ENCODE measurements around the gene EEFSEC.

EEFSEC gene

DNA sequence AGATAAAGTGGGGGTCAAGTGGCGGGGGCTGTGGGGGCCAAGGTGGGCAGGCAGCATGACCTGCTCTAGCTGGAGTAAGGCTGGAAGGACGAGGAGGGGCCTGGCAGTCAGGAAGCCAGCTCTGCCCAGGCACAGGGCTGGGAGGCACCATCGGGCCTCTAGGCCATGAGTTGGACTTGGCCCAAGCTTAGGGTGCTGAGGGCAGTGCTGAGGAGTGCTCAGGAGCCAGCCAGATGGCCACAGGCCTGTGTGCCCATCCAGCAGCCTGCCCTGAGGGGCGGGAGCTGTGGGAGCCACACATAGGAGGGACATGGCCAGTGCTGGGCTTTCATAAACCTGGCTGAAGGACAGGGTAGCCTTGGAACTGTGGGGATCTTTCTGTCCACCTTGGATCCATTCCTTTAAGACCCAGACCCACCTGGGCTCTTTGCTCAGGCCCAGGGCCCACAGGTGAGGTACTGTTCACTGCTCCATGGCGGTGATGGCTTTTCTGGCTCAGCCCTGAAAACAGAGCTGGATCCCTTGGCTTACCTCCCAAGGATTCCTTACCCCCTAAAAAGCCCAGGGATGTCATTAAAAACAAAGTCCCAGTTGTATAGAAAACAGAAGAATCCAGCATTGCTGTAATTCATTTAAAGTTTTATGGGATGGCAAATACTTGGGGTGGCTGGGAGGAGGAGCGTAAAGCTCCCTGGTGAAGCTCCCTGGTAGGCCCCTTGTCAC, 176.4 kb downstream of the EEFSEC start:
- DNase-seq (ENCODE audit: low read depth in 2 of 3, low spot score in 1 of 3) = no peak

- DNase-seq (ENCODE audit: low read depth in 2 of 3, low spot score in 1 of 3) = no peak
These were observed 177.0 kb downstream of the EEFSEC start for GRCh38 chr3:128330214-128330842.

DNA sequence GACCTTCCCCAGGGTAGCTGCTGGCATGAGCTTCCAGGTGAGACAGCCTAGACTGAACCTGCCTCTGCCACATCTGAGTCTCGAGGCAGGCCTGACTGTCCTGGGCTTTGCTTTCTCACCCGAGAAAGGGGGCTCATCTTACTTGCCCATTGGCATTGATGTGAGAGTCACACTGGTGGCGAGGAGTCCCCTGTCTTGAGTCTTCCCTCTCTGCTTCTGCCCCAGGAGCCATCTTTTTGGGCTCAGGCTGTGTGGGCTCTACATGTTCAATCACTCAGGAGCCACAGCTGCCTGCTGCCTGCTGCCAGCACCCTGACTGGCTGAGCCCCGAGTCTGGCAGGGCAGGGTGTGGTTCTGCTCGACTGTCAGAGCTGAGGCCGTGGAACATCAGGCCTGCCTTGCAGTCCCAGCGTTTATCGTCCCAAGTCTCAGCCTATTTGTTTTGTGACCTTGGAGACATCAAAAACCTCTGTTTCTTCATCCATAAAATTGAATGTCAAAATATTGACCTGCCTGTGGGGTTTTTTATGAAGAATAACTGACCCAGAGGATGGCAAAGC, 180.9 kb downstream of the EEFSEC start:
- no peak for DNase-seq (ENCODE audit: low read depth in 2 of 3, low spot score in 1 of 3)

GRCh38 chr3:128334766-128335165, 181.5 kb downstream of the EEFSEC start:
- DNase-seq (ENCODE audit: low read depth in 2 of 3, low spot score in 1 of 3) = no peak

- no peak for DNase-seq (ENCODE audit: low read depth in 2 of 3, low spot score in 1 of 3)
These were observed 182.5 kb downstream of the EEFSEC start for GRCh38 chr3:128335621-128336296.

DNA sequence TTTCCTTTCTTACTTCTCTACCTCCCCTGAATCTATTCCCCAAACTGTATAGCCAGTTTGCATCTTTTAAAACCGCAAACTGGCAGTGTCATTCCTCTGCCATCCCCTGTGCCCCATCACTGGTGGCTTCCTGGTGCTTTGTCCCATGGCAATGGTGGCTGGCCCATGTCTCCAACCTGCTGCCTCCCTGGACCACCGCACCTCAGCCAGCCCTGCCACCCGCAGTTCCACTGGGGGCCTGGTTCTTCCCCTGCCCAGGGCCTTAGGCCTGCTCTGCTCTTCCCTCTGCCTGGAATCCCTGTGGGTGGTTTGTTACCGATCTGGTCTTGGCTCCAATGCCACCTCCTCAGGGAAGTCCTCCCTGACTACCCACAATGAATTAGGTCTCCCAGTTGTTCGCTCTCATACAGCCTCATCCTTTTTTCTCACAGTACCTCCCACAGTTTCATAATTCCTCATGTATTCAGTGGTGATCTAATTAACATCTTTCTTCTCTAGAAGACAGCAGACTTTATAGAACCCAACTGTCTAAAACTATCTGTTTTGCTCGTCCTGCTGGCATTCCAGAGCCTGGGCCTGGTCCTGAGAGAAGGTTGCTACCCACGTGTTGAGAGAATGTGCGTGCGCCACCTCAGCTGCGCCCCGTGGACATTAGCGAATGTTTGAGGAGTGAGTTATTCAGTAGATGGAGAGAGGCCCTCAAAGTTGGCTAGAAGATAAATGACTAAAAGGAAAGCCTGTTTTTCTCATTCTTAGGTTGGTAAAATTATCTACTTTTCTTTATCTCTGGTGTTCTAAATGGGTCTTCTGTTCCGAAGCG, 183.3 kb downstream of the EEFSEC start:
- no peak for DNase-seq (ENCODE audit: low read depth in 2 of 3, low spot score in 1 of 3)

- DNase-seq (ENCODE audit: low read depth in 2 of 3, low spot score in 1 of 3) = no peak
These were observed 184.0 kb downstream of the EEFSEC start for GRCh38 chr3:128337305-128337704.

GRCh38 chr3:128338536-128339330, 185.5 kb downstream of the EEFSEC start:
- DNase-seq (ENCODE audit: low read depth in 2 of 3, low spot score in 1 of 3) = no peak

GRCh38 chr3:128339491-128340012, 186.3 kb downstream of the EEFSEC start:
- no peak for DNase-seq (ENCODE audit: low read depth in 2 of 3, low spot score in 1 of 3)

DNA sequence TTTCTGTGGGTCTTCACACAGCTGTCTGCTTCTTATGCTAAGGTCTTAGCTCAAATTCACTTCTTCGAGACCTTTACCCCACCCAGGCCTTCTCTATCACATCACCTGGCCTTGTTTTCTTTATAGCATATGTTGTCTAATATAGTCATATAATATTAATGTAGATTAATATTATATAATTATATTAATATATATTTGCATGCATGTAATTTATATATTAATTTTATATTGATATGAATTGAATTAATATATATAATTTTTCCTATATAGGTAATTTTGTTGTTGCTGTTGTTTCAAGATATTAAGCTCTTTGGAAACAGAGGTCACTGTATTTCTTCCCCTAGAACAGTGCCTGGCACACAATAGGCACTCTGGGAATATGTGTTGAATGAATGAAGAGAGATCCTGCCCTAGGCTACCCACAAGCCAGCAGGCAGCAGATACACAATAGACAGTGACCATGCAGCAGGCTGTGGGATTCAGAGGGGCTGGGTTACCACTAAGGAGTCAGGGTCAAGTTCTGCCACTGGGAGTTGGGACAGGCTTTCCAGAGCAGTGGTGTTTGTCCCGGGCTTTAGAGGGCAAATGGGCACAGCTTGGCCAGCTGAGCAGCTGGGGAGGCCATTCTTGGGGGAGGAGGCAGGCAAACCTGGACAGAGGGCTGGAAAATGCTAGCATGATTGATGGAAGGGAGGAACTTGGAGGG, 187.1 kb downstream of the EEFSEC start:
- DNase-seq (ENCODE audit: low read depth in 2 of 3, low spot score in 1 of 3) = no peak

DNA sequence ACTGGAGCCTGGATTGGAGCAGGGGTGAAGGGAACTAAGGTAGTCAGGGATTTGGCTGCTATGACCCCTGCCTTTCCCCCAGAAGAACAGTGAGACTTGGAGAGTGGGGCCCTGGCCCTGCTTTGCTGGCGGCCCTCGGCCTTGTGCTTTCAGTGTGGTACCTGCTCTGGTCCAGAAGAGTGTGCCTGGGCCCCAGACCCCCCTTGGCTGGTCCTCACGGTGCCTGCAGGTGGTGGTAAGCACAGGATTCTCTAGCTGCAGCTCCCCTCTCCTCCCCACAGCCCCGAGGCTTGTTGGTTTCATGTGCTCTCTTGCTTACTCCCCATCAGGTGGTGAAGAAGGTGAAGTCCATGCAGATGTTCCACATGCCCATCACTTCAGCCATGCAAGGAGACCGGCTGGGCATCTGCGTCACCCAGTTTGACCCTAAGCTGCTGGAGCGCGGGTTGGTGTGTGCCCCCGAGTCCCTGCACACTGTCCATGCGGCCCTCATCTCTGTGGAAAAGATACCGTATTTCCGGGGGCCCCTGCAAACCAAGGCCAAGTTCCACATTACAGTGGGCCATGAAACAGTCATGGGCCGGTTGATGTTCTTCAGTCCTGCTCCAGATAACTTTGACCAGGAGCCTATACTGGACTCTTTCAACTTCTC, 187.7 kb downstream of the EEFSEC start:
- no peak for DNase-seq (ENCODE audit: low read depth in 2 of 3, low spot score in 1 of 3)

- no peak for DNase-seq (ENCODE audit: low read depth in 2 of 3, low spot score in 1 of 3)
These were observed 188.5 kb downstream of the EEFSEC start for GRCh38 chr3:128341659-128342395.

DNA sequence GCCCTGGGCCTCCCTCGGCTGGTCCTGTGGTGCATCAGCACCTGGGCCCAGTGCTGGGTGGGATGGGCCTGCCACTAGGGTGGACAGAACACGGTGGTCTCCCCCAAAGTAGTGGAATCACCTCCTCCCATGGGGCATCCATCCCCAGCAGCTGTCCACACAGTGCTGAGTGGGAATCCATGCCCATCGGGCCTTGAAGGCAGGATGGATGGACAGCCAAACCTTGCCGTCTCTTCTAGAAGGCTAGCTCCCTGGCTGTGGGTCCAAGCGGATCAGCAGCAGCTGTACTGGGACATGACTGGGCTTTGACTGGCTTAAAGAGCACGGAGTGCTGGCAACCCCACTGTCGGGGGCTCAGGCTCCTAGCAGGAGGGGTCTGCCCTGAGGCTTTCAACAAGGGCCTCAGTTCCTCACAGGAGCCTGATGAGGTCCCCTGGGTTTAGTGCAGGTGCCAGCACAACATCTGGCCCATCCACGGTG, 189.5 kb downstream of the EEFSEC start:
- no peak for DNase-seq (ENCODE audit: low read depth in 2 of 3, low spot score in 1 of 3)

- no peak for DNase-seq (ENCODE audit: low read depth in 2 of 3, low spot score in 1 of 3)
These were observed 190.2 kb downstream of the EEFSEC start for GRCh38 chr3:128343287-128344051.

DNA sequence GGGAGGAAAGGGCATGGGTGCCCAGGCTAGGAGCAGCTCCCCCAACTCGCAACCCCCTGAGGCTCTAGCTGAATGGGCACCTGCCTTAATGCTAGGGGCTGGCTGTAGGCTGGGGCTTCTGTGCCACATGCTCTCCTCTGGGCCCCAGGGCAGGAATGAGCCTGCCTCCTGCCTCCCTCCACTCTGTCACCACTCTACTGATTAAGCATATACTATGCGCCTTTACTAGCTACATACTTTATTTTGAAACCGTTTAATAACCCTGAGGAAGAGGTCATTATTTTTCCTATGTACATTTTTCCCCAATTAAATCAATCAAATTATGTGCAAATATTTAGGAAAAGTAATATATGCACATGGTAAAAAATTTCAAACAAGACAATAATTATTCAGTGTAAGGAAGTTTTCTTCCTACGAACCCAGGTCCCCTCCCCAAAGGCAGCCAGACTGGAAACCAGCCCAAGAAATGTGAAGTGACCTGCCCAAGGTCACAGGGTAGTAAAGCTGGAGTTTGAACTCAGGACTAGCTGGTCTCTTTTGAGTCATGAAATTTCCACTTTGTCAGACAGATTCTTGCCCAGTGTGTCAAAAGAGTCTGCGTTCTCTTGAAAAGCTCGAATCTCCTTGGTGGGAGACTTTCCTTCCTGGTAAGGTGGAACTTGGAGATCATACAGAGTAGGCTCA, 190.9 kb downstream of the EEFSEC start:
- DNase-seq (ENCODE audit: low read depth in 2 of 3, low spot score in 1 of 3) = no peak

GRCh38 chr3:128345196-128345595, 191.9 kb downstream of the EEFSEC start:
- DNase-seq (ENCODE audit: low read depth in 2 of 3, low spot score in 1 of 3) = no peak

- no peak for DNase-seq (ENCODE audit: low read depth in 2 of 3, low spot score in 1 of 3)
These were observed 193.3 kb downstream of the EEFSEC start for GRCh38 chr3:128346562-128346961.
